ENCODE measurements around the gene CDC42BPG.

- TF ChIP-seq, protein P1, sequence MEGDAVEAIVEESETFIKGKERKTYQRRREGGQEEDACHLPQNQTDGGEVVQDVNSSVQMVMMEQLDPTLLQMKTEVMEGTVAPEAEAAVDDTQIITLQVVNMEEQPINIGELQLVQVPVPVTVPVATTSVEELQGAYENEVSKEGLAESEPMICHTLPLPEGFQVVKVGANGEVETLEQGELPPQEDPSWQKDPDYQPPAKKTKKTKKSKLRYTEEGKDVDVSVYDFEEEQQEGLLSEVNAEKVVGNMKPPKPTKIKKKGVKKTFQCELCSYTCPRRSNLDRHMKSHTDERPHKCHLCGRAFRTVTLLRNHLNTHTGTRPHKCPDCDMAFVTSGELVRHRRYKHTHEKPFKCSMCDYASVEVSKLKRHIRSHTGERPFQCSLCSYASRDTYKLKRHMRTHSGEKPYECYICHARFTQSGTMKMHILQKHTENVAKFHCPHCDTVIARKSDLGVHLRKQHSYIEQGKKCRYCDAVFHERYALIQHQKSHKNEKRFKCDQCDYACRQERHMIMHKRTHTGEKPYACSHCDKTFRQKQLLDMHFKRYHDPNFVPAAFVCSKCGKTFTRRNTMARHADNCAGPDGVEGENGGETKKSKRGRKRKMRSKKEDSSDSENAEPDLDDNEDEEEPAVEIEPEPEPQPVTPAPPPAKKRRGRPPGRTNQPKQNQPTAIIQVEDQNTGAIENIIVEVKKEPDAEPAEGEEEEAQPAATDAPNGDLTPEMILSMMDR (IDR thresholded peaks at IDR 0.05; ENCODE audit: low read length) = no peak
- TF ChIP-seq EZH2 (optimal IDR thresholded peaks at IDR 0.05; ENCODE audit: low read depth, low read length) (no peak), EZH2phosphoT487 (IDR thresholded peaks at IDR 0.05; ENCODE audit: low read length) (no peak)
These were observed 34.9 kb upstream of the CDC42BPG start for GRCh38 chr11:64879244-64879900.
